ENCODE measurements around the gene ALK.

ALK gene

DNA sequence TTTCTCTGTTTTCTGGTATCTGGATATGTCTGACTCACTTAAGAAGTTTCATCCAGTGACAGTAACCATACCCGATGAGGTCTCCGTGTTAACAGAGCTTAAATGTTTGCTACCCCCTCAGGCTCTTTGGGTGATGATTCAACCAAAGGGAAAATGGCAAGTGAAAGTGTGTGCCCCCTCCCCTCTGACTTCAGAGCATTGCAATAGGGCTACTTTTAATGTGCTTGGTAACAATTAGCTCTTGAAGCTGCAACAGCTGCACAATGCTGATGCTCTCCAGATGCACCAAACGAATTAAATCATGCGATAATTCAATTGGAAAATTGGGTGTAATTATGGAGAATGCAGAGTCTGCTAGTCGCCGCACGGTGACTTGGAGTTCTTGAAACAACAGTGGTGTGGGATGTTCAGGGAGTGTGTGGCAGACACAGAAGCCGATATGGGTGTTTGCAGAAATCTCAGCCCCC, 270.7 kb downstream of the ALK start:
- Histone ChIP-seq H3K9me3 (ENCODE audit: insufficient read depth, low read depth, low read length) (peaks cover 12% of the 10 kb centered on the region; the same call in 1 of the 2 replicates), H3K4me1 (ENCODE audit: insufficient read depth, low read length) (peaks cover 6% of the 10 kb centered on the region; the same call in 1 of the 2 replicates)
- WGBS, result 86% methylated on average over 8 of the region's 8 CpGs

DNA sequence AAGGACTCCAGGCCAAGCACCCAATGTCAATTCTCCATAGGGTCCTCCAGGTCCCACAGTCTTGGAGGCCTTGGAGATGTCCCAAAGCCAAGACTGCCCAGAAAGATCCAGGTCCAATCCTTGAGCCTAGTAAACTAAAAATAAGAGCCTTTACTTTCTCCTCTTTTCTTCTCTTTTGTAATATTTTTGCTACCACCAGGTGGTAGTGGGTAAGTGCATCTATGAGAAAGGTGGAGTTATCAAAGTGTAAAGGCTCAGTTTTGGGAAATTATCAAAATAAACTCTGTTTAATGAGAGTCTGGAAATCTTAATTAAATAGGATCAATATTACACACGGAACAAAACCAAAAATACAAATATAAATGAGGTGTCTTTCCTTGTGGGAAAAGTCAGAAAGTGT, 276.4 kb downstream of the ALK start:
- Histone ChIP-seq H3K9ac (ENCODE audit: low read depth, low read length) (no peak overlapping the region), H3K9me3 (ENCODE audit: insufficient read depth, low read depth, low read length) (peaks cover 12% of the 10 kb centered on the region; the same call in 1 of the 2 replicates), H3K4me1 (ENCODE audit: insufficient read depth, low read length) (no peaks in the 10 kb centered on the region), H3K4me3 (ENCODE audit: low read length) (no peak overlapping the region), H3K27me3 (ENCODE audit: insufficient read depth, low read length) (no peaks in the 10 kb centered on the region), H3K36me3 (ENCODE audit: insufficient read depth, low read length) (no peaks in the 10 kb centered on the region), H3K27ac (ENCODE audit: low read depth, low read length) (no peak overlapping the region)
- no CpG with 5 or more reads among the region's 1 CpG for WGBS

More for the DNA sequence above, 270.7 kb downstream of the ALK start:
- no peak overlapping the region for H3K27ac ChIP-seq (ENCODE audit: low read depth, low read length)
- no peaks in the 10 kb centered on the region for H3K36me3 ChIP-seq (ENCODE audit: insufficient read depth, low read length)
- H3K27me3 ChIP-seq (ENCODE audit: insufficient read depth, low read length), result no peaks in the 10 kb centered on the region
- H3K4me3 ChIP-seq (ENCODE audit: low read length), result no peak overlapping the region
- H3K9ac ChIP-seq (ENCODE audit: low read depth, low read length), result no peak overlapping the region

DNA sequence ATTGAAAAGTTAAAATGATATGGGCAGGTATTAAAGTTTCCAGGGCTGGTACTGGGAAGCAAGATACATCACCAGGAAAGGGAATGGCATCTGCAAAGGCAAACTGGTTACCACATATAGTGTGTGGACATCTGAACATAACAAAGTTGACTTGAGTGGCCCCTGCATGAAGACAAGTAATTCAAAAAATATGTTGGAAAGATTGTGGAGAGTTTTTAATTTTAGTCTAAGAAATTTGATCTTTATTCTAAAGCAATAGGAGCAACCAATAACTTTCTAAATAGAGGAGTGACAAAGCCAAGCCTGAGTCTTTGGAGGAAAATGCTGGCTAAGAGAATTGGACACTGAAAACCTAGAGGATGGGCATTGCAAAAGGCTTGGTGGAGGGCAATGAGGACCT, 278.2 kb downstream of the ALK start:
- H3K4me1 ChIP-seq (ENCODE audit: insufficient read depth, low read length), result no peaks in the 10 kb centered on the region
- peaks cover under 1% of the 10 kb centered on the region; the same call in 1 of the 2 replicates for H3K9me3 ChIP-seq (ENCODE audit: insufficient read depth, low read depth, low read length)
- H3K36me3 ChIP-seq (ENCODE audit: insufficient read depth, low read length), result no peaks in the 10 kb centered on the region
- no peaks in the 10 kb centered on the region for H3K27me3 ChIP-seq (ENCODE audit: insufficient read depth, low read length)
- no peak overlapping the region for H3K27ac ChIP-seq (ENCODE audit: low read depth, low read length)
- H3K4me3 ChIP-seq (ENCODE audit: low read length), result no peak overlapping the region
- H3K9ac ChIP-seq (ENCODE audit: low read depth, low read length), result no peak overlapping the region

DNA sequence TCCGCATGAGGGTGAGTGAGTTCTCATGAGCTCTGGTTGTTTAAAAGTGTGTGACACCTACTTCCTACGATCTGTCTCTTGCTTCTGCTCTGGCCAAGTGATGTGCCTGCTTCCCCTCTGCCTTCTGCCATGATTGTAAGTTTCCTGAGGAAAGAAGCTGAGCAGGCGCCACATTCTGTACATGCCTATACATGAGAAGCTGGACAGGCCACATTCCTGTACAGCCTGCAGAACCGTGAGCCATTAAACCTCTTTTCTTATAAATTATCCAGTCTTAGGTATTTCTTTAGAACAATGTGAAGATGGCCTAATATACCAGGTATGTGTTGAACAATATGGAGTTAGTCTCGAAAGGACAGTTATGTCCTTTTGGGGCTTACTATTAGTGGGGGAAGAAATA, 281.0 kb downstream of the ALK start:
- H3K9ac ChIP-seq (ENCODE audit: low read depth, low read length), result no peak overlapping the region
- no peak overlapping the region for H3K4me3 ChIP-seq (ENCODE audit: low read length)
- no peaks in the 10 kb centered on the region for H3K4me1 ChIP-seq (ENCODE audit: insufficient read depth, low read length)
- H3K9me3 ChIP-seq (ENCODE audit: insufficient read depth, low read depth, low read length), result no peaks in the 10 kb centered on the region
- no peak overlapping the region for H3K27ac ChIP-seq (ENCODE audit: low read depth, low read length)
- WGBS, result 75% methylated on average over 4 of the region's 5 CpGs
- no peaks in the 10 kb centered on the region for H3K36me3 ChIP-seq (ENCODE audit: insufficient read depth, low read length)
- H3K27me3 ChIP-seq (ENCODE audit: insufficient read depth, low read length), result no peaks in the 10 kb centered on the region

DNA sequence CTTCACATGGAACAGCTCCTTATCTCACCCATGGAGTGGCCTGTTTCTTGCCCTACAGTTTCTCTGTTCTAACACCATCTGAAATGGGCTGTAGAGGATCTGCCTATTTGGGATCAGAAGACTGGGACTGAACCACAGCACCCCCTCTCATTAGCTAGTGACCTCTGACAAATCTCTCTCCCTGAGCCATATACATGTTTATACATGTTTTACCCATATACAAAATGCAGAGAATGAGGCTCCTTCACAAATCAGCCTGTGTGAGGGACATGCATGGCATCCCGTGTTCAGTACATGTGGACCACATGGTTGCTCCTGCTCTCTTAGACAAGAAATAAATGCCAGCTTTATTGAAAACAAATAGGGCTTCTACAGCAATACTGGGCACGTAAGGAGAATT, 282.7 kb downstream of the ALK start:
- H3K36me3 ChIP-seq (ENCODE audit: insufficient read depth, low read length), result no peaks in the 10 kb centered on the region
- H3K4me3 ChIP-seq (ENCODE audit: low read length), result no peak overlapping the region
- H3K4me1 ChIP-seq (ENCODE audit: insufficient read depth, low read length), result no peaks in the 10 kb centered on the region
- H3K9me3 ChIP-seq (ENCODE audit: insufficient read depth, low read depth, low read length), result no peaks in the 10 kb centered on the region
- 90% methylated on average over 1 of the region's 2 CpGs for WGBS
- H3K27ac ChIP-seq (ENCODE audit: low read depth, low read length), result no peak overlapping the region
- no peaks in the 10 kb centered on the region for H3K27me3 ChIP-seq (ENCODE audit: insufficient read depth, low read length)
- H3K9ac ChIP-seq (ENCODE audit: low read depth, low read length), result no peak overlapping the region

DNA sequence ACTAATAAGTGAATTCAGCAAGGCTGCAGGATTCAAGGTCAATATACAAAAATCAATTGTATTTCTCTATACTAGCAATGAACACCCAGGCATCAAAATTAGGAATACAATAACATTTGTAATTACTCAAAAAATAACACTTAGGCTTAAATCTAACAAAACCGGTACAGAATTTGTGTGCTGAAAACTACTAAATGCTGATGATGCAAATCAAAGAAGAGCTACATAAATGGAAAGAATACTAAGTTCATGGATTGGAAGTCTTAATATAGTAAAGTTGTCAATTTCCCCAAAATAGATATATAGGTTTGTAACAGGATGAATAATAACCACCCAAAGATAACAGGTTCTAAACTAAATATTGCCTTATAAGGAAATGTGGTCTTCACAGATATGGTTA, 286.5 kb downstream of the ALK start:
- WGBS, result 91% methylated on average over 1 of the region's 1 CpG
- no peak overlapping the region for H3K9ac ChIP-seq (ENCODE audit: low read depth, low read length)
- no peaks in the 10 kb centered on the region for H3K36me3 ChIP-seq (ENCODE audit: insufficient read depth, low read length)
- H3K4me3 ChIP-seq (ENCODE audit: low read length), result no peak overlapping the region
- no peaks in the 10 kb centered on the region for H3K4me1 ChIP-seq (ENCODE audit: insufficient read depth, low read length)
- H3K27ac ChIP-seq (ENCODE audit: low read depth, low read length), result no peak overlapping the region
- no peaks in the 10 kb centered on the region for H3K9me3 ChIP-seq (ENCODE audit: insufficient read depth, low read depth, low read length)
- no peaks in the 10 kb centered on the region for H3K27me3 ChIP-seq (ENCODE audit: insufficient read depth, low read length)

DNA sequence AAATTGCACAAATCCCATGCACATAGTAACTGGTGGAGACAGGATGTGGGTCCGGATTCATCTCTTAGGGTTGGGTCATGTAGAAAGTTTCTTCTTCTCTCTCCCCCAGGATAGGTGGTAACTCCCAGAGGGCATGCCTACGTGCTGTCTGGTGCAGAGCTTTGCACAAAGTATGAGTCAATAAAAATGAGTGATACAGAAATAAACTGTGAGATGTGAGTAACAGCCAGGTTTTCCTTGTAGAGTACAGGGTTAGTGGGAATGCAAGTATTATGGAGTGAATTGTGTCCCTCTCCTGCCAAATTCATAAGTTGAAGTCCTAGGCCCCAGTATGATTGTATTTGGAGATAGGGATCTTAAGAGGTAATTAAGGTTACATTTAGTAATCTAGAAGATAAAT, 289.4 kb downstream of the ALK start:
- no peak overlapping the region for H3K27ac ChIP-seq (ENCODE audit: low read depth, low read length)
- 89% methylated on average over 2 of the region's 2 CpGs for WGBS
- no peaks in the 10 kb centered on the region for H3K9me3 ChIP-seq (ENCODE audit: insufficient read depth, low read depth, low read length)
- no peaks in the 10 kb centered on the region for H3K36me3 ChIP-seq (ENCODE audit: insufficient read depth, low read length)
- no peak overlapping the region for H3K4me3 ChIP-seq (ENCODE audit: low read length)
- peaks cover 17% of the 10 kb centered on the region for H3K4me1 ChIP-seq (ENCODE audit: insufficient read depth, low read length)
- no peaks in the 10 kb centered on the region for H3K27me3 ChIP-seq (ENCODE audit: insufficient read depth, low read length)
- no peak overlapping the region for H3K9ac ChIP-seq (ENCODE audit: low read depth, low read length)

DNA sequence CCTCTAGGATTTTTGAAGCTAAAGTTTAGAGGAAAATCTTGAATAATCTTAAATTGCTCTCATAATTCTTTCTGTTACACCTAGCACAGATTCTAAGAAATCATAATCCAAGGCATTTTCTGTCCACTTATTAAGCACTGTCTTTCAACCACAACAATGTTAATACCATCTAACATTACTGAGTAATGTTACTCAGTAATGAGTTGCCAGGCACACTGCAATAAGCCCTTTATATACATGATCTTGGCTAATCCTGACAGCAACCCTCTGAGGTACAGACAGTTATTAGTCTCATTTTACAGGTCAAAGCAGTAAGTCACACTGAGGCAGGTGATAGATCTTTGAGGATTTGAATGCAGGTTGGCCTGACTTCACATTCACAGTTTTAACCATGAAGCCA, 291.9 kb downstream of the ALK start:
- no peak overlapping the region for H3K27ac ChIP-seq (ENCODE audit: low read depth, low read length)
- H3K36me3 ChIP-seq (ENCODE audit: insufficient read depth, low read length), result no peaks in the 10 kb centered on the region
- no peak overlapping the region for H3K4me3 ChIP-seq (ENCODE audit: low read length)
- H3K4me1 ChIP-seq (ENCODE audit: insufficient read depth, low read length), result peaks cover 19% of the 10 kb centered on the region
- no peaks in the 10 kb centered on the region for H3K9me3 ChIP-seq (ENCODE audit: insufficient read depth, low read depth, low read length)
- H3K27me3 ChIP-seq (ENCODE audit: insufficient read depth, low read length), result no peaks in the 10 kb centered on the region
- H3K9ac ChIP-seq (ENCODE audit: low read depth, low read length), result no peak overlapping the region

DNA sequence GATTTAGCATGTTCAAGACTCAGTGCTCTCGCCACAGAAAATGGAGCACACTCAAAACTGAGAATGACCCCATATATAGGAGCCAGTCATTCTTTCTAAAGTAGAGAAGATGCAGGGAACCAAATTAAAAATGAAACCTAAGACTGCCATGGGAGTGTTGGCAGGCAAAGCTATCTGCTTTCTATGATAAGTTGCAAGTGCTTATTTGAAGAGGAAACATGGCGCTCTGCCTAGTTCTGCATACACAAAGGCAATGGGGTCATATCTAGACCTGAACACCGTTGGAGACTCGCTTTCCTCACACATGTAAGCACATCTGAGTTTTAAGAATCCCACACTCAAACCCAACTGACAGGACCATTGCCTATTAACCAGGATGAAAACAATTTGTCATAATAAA, 292.5 kb downstream of the ALK start:
- no peaks in the 10 kb centered on the region for H3K27me3 ChIP-seq (ENCODE audit: insufficient read depth, low read length)
- 95% methylated on average over 4 of the region's 4 CpGs for WGBS
- H3K27ac ChIP-seq (ENCODE audit: low read depth, low read length), result no peak overlapping the region
- no peak overlapping the region for H3K9ac ChIP-seq (ENCODE audit: low read depth, low read length)
- H3K36me3 ChIP-seq (ENCODE audit: insufficient read depth, low read length), result no peaks in the 10 kb centered on the region
- H3K4me3 ChIP-seq (ENCODE audit: low read length), result no peak overlapping the region
- peaks cover 19% of the 10 kb centered on the region for H3K4me1 ChIP-seq (ENCODE audit: insufficient read depth, low read length)
- H3K9me3 ChIP-seq (ENCODE audit: insufficient read depth, low read depth, low read length), result no peaks in the 10 kb centered on the region

DNA sequence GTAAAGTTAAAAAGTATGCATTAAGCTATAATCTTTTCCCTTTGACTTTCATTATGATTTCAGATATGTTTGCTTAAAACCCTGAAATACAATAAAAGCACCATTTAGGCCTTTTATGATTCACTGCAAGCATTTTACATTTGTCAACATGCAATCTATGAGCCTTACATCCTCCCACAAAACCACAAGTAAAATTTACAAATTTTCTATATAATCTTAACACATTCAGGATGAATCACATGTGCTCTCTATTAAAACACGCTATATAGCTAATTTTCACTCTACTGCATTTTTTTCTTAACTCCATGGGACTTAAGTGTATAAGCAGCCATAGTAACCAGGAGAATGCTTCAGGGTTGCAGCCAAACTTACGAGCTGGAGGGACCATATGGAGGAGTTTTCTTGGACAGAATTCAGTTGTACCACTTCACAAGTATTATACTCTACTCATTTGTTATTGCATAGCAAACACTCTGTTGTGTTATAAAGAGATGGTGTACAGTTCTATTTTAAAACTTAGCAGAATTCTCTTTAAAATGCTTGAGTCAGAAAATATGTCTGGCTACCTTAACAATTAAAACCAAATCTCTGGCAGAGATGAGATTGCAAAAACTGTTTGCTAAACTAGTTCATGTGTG, 293.2 kb downstream of the ALK start:
- peaks cover 19% of the 10 kb centered on the region for H3K4me1 ChIP-seq (ENCODE audit: insufficient read depth, low read length)
- no peaks in the 10 kb centered on the region for H3K9me3 ChIP-seq (ENCODE audit: insufficient read depth, low read depth, low read length)
- no peak overlapping the region for H3K27ac ChIP-seq (ENCODE audit: low read depth, low read length)
- H3K4me3 ChIP-seq (ENCODE audit: low read length), result no peak overlapping the region
- H3K9ac ChIP-seq (ENCODE audit: low read depth, low read length), result no peak overlapping the region
- WGBS, result 81% methylated on average over 2 of the region's 2 CpGs
- no peaks in the 10 kb centered on the region for H3K27me3 ChIP-seq (ENCODE audit: insufficient read depth, low read length)
- H3K36me3 ChIP-seq (ENCODE audit: insufficient read depth, low read length), result no peaks in the 10 kb centered on the region

DNA sequence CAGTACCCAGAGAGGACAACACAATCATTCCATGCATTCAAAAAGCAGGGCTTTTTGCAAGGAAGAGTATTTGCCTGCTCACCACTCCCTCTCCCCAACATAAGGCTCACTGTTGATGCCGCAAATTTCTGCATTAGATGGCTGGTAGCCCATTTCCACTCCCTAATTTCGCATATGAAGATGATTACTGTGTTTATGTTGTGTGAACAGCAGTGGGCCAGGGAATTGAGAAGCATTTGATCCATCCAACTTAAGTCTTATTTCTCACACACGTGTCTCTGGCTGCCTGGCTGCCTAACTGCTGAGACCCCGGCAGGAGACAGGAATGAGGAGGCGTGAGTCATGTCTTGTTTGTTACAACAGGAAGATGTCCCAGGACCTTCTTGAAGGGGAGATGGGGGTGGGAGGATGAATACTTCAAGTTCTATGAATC, 294.1 kb downstream of the ALK start:
- Histone ChIP-seq H3K9ac (ENCODE audit: low read depth, low read length) (no peak overlapping the region), H3K27ac (ENCODE audit: low read depth, low read length) (no peak overlapping the region)

DNA sequence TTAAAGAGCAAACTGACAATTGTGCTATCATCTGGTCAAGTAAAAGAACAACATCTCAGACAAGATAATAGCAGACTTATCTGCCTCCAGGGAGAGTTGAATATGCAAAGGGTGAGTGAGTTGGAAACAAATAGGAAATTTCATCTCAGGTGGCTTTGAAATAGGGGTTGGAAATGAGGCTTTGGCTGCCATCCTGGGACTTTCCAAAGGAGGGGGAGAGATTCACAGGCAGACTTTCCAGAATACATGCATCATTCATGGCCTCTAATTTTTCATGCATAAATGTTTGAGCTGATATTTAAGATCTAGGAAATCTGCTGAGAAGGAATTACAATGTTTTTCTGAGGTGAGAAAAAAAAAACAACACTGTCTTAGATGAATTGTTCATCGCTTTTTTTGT, 300.5 kb downstream of the ALK start:
- Histone ChIP-seq H3K27me3 (ENCODE audit: insufficient read depth, low read length) (no peaks in the 10 kb centered on the region), H3K9me3 (ENCODE audit: insufficient read depth, low read depth, low read length) (no peaks in the 10 kb centered on the region), H3K36me3 (ENCODE audit: insufficient read depth, low read length) (no peaks in the 10 kb centered on the region), H3K9ac (ENCODE audit: low read depth, low read length) (no peak overlapping the region), H3K27ac (ENCODE audit: low read depth, low read length) (no peak overlapping the region), H3K4me1 (ENCODE audit: insufficient read depth, low read length) (peaks cover 6% of the 10 kb centered on the region), H3K4me3 (ENCODE audit: low read length) (no peak overlapping the region)
- 100% methylated on average over 1 of the region's 1 CpG for WGBS

More for the DNA sequence above, 294.1 kb downstream of the ALK start:
- peaks cover 19% of the 10 kb centered on the region for H3K4me1 ChIP-seq (ENCODE audit: insufficient read depth, low read length)
- H3K36me3 ChIP-seq (ENCODE audit: insufficient read depth, low read length), result no peaks in the 10 kb centered on the region
- 32% methylated on average over 4 of the region's 5 CpGs for WGBS
- H3K27me3 ChIP-seq (ENCODE audit: insufficient read depth, low read length), result no peaks in the 10 kb centered on the region
- H3K9me3 ChIP-seq (ENCODE audit: insufficient read depth, low read depth, low read length), result no peaks in the 10 kb centered on the region
- H3K4me3 ChIP-seq (ENCODE audit: low read length), result no peak overlapping the region

Measured in HUES64 (cell line).